ENCODE measurements around the gene TSPAN17.

The TSPAN17 gene

GRCh38 chr5:176620333-176620981 lies 26.8 kb upstream of the TSPAN17 start:
- no peak for DNase-seq (ENCODE audit: low read depth in 2 of 2)

- no peak for DNase-seq (ENCODE audit: low read depth in 2 of 2)
Observed at GRCh38 chr5:176621661-176622079, 25.6 kb upstream of the TSPAN17 start.

- DNase-seq (ENCODE audit: low read depth in 2 of 2): no peak
Observed at GRCh38 chr5:176624142-176624541, 23.1 kb upstream of the TSPAN17 start.

- DNase-seq (ENCODE audit: low read depth in 2 of 2): no peak
Observed at GRCh38 chr5:176624938-176625337, 22.3 kb upstream of the TSPAN17 start.

GRCh38 chr5:176625512-176625911 lies 21.8 kb upstream of the TSPAN17 start:
- no peak for DNase-seq (ENCODE audit: low read depth in 2 of 2)

- no peak for DNase-seq (ENCODE audit: low read depth in 2 of 2)
Observed at GRCh38 chr5:176625966-176626875, 21.1 kb upstream of the TSPAN17 start.

- no peak for DNase-seq (ENCODE audit: low read depth in 2 of 2)
Observed at GRCh38 chr5:176626876-176627236, 20.4 kb upstream of the TSPAN17 start.

- no peak for DNase-seq (ENCODE audit: low read depth in 2 of 2)
Observed at GRCh38 chr5:176627582-176627981, 19.7 kb upstream of the TSPAN17 start.

- no peak for DNase-seq (ENCODE audit: low read depth in 2 of 2)
Observed at GRCh38 chr5:176628406-176629228, 18.7 kb upstream of the TSPAN17 start.

- no peak for DNase-seq (ENCODE audit: low read depth in 2 of 2)
Observed at GRCh38 chr5:176629317-176629852, 17.9 kb upstream of the TSPAN17 start.

GRCh38 chr5:176629853-176630680 lies 17.2 kb upstream of the TSPAN17 start, which contains the start of the genes EIF4E1B and SNCB:
Gene EIF4E1B (plus strand): TSS chr5:176630675. CDS start chr5:176642788, 12,113 bp downstream.
Gene SNCB (minus strand): TSS chr5:176630534. CDS start chr5:176629654, 880 bp downstream.
- DNase-seq (ENCODE audit: low read depth in 2 of 2): no peak

- no peak for DNase-seq (ENCODE audit: low read depth in 2 of 2)
Observed at GRCh38 chr5:176630681-176631222, 16.5 kb upstream of the TSPAN17 start.

GRCh38 chr5:176631383-176632200 lies 15.7 kb upstream of the TSPAN17 start:
- no peak for DNase-seq (ENCODE audit: low read depth in 2 of 2)

GRCh38 chr5:176632745-176633144 lies 14.5 kb upstream of the TSPAN17 start:
- no peak for DNase-seq (ENCODE audit: low read depth in 2 of 2)

GRCh38 chr5:176633598-176633997 lies 13.7 kb upstream of the TSPAN17 start:
- DNase-seq (ENCODE audit: low read depth in 2 of 2): no peak

- DNase-seq (ENCODE audit: low read depth in 2 of 2): no peak
Observed at GRCh38 chr5:176636426-176636825, 10.9 kb upstream of the TSPAN17 start.

GRCh38 chr5:176637556-176637955 lies 9.7 kb upstream of the TSPAN17 start:
- no peak for DNase-seq (ENCODE audit: low read depth in 2 of 2)

- no peak for DNase-seq (ENCODE audit: low read depth in 2 of 2)
Observed at GRCh38 chr5:176638437-176638836, 8.8 kb upstream of the TSPAN17 start.

GRCh38 chr5:176639208-176639607 lies 8.1 kb upstream of the TSPAN17 start:
- no peak for DNase-seq (ENCODE audit: low read depth in 2 of 2)

- DNase-seq (ENCODE audit: low read depth in 2 of 2): no peak
Observed at GRCh38 chr5:176639981-176640380, 7.3 kb upstream of the TSPAN17 start.
